Neural cell (in vitro differentiated cells): ENCODE measurements around the gene NUP98.

ENCODE experiments used
- CTCF ChIP-seq: fragments of 450-650 bp; IDR thresholded peaks from 2 replicates; pipeline ENCODE4 v1.5.1; 2014; ENCODE audit warnings: antibody characterized with exemption, mild to moderate bottlenecking, moderate library complexity; ENCODE audit not compliant: poor library complexity, severe bottlenecking
- EZH2 ChIP-seq: fragments of 200-600, 300-800 bp; shearing (Covaris generic), sonication (generic); IDR thresholded peaks from 2 replicates; pipeline ENCODE4 v1.6.1; 2014; ENCODE audit warnings: antibody characterized with exemption, low read length, borderline replicate concordance, mild to moderate bottlenecking; ENCODE audit not compliant: insufficient read depth, poor library complexity, severe bottlenecking
- POLR2AphosphoS5 ChIP-seq: IDR thresholded peaks from 2 replicates; pipeline ENCODE4 v1.6.1; 2012
- TAF1 ChIP-seq: IDR thresholded peaks from 2 replicates; pipeline ENCODE4 v1.6.1; 2012; ENCODE audit warnings: low read depth

- no peak for TF ChIP-seq CTCF
- TF ChIP-seq EZH2: no peak
- TF ChIP-seq POLR2AphosphoS5: no peak
- TF ChIP-seq TAF1: no peak
These were observed 25.0 kb upstream of the NUP98 start for GRCh38 chr11:3822312-3822711.
